Stimulated activated CD8-positive, alpha-beta memory T cell treated with anti-CD3 and anti-CD28 coated beads, Interleukin-15, amount 100 ng/mL, for 24 hours (primary cell): ENCODE results near the gene SRD5A2.

Experiments
- DNase-seq: peaks from one replicate; pipeline ENCODE4 v3.0.0-alpha.2; 2020; ENCODE audit warnings: low read depth

SRD5A2 gene, protein sequence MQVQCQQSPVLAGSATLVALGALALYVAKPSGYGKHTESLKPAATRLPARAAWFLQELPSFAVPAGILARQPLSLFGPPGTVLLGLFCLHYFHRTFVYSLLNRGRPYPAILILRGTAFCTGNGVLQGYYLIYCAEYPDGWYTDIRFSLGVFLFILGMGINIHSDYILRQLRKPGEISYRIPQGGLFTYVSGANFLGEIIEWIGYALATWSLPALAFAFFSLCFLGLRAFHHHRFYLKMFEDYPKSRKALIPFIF

DNA sequence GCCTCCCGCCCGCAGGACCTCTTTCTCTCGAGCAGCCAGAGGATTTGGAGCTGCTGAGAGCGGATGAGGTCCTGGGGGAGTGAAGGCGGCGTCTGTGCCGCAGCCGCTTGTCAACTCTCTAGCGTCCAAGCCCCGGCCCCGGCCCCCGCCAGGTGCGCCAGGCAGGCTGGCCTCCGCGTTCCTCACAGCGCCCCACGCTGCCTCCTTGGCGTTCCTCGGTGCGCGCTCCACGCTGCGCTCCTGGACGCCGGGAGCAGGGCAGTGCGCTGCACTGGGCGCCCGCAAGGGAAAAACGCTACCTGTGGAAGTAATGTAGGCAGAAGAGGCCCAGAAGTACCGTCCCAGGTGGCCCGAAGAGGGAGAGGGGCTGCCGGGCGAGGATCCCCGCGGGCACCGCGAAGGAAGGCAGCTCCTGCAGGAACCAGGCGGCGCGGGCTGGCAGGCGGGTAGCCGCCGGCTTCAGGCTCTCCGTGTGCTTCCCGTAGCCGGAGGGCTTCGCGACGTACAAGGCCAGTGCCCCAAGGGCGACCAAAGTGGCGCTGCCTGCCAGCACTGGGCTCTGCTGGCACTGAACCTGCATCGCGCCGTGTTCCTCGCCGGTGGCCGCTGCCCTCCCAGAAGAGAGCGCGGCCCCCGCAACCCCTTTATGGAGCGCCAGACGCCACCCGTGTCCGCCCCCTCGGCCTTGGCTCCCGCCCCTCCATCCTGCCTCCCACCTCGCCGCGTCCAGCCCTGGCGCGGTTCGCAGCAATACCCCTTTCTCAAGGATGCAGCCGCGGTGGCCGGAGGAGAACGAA is at the start of gene SRD5A2:
Gene SRD5A2, minus strand, starts transcription at position 618 of the 797 bp plus-strand sequence. Its CDS starts 38 bp downstream, at position 580.
- no peak for DNase-seq

DNA sequence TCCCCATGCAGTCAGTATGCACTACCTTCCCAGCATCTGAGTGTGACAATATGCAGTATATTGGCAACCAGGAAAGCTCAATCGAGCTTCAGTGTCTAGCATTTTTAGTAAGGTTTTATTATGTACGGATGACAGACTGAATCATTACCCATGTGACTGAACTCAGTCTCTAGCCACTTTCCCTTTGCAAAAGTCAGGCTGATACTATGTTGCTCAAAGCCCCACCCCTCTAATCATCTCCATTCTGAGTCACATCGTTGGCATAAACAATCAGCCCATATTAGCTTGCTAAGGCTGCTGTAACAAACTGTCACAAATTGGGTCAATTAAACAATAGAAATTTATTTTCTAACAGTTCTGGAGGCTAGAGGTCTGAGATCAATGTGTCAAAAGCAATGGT is 25.8 kb upstream of the SRD5A2 start:
- no peak for DNase-seq

DNA sequence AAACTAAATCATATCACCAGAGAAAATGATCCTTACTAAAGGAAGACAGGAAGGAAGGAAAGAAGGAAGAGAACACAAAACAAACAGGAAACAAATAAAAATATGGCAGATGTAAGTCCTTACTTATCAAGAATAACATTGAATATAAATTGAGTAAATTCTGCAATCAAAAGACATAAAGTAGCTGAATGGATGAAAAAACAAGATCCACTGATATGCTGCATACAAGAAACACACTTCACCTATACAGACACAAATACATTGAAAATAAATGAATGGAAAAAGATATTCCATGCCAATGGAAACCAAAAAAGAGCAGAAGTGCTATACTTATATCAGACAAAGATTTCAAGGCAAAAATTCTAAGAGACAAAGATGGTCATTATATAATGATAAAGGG is 18.0 kb upstream of the SRD5A2 start:
- DNase-seq = no peak

DNA sequence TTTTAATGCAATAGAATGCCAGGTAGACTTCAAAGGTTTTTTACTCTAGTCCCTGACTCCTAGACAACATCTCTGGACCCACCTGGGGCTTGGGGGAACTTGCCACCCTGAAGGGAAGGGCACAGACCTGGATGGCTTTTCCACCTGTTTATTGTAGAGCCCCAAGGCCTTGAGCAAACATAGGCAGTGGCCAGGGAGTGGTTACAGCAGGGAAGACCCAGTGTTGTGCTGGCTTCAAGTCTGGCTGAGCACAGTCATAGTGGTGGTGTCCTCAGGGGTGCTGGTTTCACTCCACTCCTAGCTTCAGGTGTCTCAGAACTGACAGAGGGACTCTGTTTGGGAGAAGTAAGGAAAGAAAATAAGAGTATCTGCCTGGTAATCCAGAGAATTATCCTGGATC is 5.5 kb upstream of the SRD5A2 start:
- DNase-seq = no peak

DNA sequence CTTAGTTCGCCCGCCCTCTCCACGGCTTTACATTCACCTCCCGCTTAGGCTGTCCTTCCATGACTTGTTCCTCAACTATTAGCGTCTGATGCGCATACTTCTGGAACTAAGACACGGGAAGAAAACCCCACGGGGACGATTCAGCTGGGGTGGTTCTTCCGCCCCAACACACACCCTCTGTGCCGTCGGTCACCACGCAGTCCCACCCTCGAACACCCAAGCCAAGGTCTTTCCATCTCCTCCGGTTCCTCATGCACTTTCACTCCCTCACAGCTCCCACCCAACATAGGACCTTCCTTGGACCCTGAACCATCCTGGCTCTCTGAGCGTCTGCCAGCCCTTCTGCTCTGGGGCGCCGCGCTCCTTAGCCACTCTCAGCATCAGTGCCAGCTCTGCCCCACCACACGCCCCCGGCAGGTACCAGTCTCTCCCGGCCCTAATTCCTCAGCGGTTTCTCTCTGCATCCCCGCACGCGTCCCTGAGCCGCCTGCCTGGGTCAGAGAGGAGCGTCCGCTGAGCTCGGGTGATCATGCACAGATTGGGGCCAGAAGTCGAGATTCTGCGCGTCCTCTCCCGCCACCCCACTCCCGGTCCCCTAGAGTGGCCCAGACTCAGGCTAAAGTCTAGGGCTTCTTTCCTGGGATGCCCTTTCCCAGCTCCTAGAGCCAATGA is 522 bp upstream of the SRD5A2 start:
- DNase-seq = no peak

DNA sequence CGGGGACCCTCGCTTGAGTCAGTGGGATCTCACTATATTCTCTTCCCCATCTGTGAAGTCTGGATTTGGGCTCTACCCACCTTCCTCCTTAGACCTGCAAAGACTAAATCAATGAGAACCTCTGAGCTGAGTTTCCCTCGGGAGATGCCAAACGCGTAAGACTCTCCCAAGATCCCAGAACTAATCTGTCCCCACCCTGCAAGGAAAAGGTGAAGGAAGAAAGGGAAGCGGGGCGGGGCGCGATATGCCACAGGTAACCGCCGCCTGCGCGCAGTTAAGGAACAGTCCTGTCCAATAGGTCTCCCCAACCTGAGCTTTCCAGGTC is 780 bp downstream of the SRD5A2 start:
- DNase-seq = no peak

DNA sequence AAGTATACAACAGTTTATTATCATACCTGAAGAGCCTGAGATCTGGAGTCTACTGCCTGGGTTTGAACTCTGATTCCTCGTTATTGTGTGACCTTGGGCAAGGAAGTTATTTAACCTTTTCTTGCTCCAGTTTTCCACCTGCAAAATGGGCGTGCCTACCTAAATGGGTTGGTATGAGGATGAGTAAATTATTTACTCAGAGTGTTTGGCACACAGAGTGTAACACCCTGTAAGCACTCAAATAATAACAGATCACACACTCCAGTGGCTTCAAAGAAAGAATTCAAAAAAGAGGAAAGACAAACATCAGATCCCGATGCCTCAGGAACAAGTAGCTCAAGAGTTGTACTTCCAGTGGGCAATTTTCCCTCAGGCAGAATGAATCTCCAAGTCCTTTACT is 2.4 kb downstream of the SRD5A2 start:
- DNase-seq = no peak

DNA sequence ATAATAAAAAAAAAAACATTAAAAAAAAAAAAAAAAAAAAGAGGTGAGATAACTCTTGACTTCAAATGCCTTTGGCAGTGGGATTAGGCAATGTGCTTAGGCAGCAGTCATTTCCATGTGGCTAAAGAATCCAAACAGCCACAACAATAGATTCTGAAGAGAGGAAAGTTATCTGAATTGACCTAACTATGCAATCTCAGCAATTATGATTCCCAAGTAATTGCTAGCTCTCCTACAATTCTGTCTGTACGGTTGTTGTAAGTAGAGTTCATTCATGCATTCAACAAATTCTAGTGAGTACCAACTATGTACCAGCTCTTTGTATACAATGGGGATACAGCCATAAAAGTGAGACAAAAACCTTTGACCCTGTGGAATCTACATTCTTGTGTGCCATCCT is 3.6 kb downstream of the SRD5A2 start:
- DNase-seq = no peak

DNA sequence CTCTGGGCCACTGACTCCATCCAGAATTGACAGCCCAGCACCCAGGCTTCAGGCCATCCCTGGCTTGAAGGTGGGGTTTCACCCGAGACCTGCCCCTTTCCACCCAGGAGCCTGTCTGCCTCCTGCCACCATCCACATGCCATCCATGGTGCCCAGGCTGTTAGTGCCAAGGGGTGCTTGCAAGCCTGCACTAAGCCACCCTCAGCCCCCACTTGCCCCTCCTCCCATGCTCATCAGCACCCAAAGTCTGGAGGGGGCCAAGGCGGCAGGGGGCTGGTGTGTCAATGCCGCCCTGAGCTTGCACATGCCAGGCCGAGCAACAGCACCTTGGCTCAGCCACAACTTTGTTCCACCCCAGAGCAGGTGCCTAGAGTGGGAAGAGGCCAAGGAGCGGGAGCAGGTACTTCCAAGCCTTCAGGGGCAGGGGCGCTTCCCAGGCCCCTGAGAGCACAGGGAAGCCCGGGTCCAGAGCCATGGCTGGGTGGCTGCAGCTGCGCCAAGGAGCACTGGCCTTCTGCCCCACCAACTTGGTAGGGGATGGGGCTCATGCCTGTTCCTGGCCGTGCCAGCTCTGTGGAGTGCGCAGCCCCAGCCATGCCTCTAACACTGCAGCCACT is 12.0 kb downstream of the SRD5A2 start:
- no peak for DNase-seq

DNA sequence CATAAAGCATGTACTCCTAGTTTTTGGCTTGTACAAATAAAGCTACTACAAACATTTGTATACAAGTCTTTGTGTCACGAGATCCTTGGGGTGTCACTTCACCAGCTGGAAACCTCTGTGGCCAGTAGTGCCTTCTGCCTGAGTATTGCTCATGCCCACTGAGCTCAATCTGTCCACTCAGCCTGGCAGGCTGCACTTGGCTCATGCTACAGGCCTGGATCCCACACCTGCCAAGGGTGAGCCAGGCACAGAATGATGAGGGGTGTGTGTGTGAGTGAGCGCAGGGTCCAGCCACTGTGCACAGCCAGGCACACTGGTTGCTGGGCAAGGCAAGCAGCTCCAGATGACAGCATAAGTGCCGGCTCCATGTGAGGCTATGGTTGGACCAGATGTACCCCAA is 13.1 kb downstream of the SRD5A2 start:
- DNase-seq = no peak

DNA sequence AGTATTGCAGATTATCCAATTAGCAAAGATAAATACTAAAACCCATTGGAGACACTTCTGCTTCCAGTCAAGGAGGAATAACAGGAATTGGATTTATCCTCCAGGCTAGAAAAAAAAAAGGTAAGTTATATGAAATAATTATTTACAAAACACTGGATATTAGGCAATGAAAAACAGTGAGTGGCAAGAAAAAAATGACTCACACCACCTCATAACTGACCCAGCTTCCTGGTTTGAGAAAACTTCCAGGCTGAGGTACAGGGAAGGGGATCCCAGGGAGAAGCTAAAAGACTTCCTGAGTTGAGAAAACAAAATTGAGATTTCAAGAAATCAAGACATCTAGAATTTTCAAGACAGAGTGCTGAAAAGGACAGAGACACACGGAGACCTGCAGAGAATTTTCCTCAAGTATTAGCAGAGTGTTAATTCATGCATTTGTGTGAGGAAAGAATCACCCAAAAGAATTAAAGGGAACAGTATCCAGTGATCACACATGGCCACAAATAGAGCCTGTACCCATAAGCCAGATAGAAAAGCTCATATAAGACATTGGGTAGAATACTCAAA is 17.4 kb downstream of the SRD5A2 start:
- no peak for DNase-seq

DNA sequence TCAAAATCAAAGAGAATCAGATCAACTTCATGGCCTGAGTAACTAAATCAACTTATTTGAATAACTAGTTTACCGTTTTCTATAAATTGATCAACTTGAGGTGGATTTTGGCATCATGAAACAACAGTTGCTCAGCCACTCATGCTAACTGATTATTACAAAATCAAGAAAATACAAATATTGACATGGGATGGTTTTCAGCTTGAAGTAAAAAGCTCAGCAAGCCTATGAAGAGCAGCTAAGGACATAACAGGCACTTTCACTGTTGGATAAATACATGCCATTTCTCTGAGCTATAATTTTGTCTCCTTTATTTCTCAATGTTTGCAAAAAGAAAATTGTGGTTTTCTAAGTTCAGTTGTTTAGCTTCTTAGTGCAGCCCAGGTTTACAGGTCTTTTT is 18.9 kb downstream of the SRD5A2 start:
- no peak for DNase-seq

DNA sequence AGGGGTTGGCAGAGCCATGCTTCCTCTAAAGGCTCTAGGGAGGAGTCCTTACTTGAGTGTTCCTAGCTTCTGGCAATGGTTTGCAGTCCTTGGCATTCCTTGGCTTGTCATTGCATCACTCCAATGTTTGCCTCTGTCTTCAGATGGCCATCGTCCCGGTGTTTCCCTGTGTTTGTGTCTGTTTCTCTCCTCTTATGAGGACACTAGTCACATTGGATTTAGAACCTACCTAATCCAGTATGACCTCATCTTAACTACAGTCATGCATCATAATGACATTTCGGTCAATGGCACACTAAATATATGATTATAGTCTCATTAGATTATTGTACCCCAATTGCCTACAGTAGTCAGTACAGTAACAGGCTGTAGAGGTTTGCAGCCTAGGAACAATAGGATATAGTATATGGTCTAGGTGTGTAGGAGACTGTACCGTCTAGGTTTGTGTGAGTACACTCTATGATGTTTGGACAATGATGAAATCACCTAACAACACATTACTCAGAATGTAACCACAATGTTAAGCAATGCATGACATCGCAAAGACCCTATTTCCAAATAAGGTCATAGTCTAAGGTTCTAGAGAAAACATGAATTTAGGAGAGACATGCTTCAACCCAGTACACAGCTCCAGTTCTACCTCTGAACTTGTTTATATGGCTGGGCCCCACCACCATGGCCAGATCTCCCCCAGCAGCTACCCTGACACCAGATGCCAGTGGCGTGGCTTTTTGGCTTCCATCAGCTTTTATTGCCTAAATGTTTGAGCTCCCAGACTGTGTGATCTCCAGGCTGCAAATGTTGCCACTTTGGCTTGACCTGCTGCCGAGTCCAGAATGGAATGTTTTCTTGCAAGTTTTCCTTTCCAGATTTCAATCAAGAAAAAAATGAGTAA is 22.1 kb downstream of the SRD5A2 start:
- DNase-seq = no peak

DNA sequence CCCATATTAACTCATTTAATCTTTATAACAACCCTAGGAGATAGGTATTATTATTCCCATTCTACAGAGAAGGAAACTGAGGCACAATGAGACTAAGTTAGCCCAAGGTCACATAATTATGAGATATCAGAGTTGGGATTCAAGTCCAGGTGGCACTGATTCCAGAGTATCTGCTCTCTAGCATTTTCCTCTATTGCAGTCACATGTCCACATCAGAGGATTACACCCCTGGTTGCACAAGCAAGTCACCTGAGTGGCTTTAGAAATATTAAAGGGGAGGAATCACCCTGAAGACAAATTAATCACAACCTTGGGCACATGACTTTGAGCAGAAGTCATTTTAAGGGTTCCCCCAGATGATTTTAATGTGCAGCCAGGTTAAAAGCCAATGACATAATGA is 23.8 kb downstream of the SRD5A2 start:
- DNase-seq = no peak

DNA sequence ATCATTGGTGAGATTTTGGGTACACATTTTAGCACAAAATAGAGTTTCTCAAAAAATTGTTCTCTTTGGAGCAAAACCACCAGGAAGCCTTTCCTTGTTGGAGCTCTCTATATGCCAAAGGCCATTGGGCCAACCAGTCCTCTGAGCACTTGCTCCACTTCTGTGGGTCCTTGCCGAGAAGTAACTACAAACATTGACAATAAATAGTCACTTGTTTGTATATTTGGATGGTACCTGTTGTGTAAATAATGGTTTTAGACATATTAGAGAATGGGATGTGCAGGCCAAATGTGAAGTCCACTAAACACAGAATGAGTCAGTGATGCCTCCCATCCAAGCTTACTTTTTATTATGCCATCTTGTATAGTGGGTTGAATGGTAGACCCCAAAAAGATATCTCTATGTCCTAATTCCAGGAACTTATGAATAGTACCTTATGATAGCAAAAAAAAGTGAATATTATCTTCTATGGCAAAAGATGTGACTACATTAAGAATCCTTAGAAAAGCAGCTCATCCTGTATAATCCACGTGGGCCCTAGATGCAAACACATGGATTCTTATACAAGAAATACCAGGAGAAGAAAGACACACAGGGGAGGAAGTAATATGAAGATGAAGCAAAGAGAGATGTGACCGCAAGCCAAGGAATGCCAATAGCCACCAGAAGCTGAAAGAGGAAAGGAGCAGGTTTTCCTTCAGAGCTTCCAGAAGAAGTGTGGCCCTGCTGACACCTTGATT is 24.6 kb downstream of the SRD5A2 start:
- no peak for DNase-seq

DNA sequence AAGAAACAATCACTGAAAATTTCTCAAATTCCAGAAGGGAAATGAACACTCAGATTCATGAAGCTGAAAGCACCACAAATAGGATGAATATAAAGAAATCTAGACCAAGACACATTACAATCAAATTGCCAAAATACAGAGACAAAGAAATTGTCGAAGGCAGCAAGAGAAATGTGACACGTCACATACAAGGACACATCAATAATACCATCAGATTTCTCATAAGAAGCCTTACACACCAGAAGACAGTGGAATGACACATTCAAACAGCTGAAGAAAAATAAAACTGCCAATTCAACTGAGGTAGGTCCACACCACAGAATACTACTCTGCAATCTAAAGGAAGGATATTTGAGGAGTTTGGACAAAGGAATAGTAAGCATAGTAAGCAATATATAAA is 27.4 kb downstream of the SRD5A2 start:
- no peak for DNase-seq

DNA sequence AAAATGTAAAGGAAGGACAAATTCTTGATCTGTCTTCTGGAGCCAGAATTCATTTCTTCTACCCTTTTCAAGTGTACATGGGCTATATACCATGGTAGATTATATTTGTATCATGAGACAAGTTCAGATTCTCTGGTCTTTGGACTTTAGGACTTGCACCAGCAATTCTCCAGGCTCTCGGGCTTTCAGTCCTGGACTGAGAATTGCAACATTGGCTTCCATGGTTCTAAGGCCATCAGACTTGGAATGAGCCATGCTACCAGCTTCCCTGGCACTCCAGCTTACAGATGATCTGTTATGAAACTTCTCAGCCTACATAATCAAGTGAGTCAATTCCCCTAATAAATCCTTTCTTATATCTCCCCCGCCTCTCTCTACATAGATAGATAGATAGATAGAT is 33.3 kb downstream of the SRD5A2 start:
- no peak for DNase-seq

DNA sequence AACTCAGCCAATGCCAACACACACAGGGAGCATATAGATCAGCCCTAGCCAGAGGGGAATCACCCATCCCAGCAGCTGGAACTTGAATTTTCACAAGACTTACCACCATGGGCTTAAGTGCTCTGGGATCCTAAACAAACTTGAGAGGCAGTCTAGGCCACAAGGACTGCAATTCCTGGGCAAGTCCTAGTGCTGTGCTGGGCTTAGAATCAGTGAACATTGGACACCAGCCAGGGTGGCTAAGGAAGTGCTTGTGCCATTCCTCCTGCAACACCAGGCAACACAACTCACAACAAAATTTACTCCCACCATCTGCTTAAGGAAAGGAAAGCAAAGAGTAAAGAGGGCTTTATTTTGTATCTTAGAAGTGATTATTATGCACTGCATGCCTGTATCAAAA is 38.9 kb downstream of the SRD5A2 start:
- DNase-seq = no peak

DNA sequence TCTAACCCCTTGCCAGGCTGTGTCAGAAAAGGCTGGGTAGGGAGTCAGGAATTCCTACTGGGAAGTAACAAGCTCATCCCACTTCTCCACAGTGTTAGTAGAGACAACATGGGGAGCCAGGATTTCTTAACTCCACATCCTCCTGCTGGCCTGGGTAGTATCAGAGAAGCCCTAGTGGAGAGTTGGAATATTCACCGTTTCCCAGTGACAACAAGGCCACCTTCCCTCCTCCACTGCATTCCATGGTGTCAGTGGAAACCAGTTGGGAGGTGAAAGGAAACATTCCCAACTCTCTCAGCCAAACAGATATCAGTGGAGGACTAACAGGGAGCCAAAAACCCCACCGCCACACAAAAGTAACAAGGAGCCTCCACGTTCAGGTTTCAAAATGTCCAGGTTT is 41.2 kb downstream of the SRD5A2 start:
- DNase-seq = no peak

DNA sequence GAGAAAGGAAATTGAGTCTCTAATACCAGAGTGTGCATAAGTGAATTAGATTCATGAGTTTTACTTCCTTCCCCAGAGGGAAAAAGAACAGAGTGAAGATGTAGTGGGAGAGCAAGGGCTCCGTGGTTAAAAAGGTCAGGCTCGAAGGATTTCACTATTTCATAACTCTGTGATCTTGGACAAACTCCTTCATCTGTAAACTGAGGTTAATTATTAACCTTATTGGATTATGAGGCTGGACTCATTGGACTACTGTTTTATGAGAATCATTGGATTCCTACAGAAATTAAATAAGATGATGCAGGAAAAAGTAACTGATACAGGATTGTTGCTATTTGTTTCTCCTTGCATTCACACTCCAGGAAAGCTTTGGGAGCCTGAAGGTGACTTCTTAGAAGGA is 45.0 kb downstream of the SRD5A2 start:
- DNase-seq = no peak

DNA sequence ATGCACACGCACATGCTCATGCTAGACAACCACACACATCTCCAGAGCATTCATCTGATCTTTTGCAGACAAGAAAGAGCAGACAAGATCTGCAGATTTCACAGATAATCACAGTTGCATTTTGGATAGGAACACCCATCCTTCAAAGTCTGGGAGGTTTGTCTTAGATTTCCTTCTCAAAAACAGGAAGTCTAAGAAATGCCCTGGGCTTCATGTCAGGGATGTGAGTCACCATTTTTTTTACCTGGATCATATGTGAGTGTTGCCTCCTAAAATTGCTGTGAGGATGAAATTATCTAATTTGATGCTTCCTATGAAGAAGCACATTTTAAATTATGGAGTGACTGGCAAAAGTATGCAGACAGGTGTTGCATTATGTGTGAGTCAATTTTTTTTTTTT is 46.1 kb downstream of the SRD5A2 start:
- DNase-seq = no peak
